ENCODE data around the gene ADCY5.

ADCY5 gene

DNA sequence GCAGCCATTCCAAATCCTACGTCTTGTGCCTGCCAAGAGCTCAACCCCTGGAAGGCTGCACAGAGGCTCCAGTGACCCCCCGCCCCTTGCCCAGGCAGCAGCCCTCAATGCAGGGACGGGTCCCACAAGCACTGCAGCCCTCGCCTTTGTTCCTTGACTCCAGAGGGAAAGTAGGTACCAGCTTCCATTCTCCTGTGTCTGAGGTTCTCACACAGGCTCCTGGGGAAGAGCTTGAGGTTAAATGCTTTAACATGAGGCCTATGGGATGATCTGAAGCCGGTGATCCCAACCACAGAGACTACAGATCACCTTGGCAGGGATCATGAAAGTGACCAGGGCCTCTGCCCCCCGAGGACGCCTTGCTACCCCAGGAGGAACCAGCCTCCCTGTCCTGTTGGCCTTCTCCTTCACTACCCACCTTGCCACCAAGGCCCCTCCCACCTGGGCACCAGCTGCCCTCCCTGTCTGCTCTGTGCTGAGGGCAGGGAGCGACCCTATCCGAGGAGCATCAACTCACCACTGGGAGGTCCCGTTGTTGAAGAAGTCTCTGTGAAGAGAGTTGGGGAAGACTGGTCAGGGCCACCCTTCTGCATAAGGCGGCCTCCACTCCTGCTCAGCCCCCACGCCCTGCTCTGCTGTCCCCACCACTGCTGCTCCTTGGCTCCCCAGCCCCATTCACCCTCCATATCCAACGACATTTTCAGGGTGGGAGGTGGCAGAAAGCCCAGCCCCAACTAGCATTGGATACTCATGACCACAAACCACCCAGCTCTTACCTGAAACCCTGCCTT, 151.9 kb downstream of the ADCY5 start:
- no peak for DNase-seq

DNA sequence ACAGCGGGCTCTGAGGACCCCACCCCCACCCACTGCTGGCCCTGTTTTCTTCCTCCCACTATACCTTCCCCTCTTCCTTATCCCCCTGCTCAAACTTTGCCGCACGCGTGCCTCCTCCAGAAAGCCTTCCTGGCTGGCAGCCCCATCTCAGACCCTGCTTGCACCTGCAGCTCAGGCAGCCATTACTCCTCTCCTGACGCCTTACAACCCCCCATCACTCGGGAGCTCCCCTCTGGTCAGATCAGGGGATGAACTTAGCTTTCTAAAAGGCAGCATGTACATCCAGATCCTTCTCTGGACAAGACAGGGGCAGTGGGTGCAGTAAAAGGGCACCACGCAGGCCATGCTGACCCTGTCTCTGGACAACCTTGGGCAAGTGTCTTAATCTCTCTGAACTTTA, 152.6 kb downstream of the ADCY5 start:
- DNase-seq = no peak

DNA sequence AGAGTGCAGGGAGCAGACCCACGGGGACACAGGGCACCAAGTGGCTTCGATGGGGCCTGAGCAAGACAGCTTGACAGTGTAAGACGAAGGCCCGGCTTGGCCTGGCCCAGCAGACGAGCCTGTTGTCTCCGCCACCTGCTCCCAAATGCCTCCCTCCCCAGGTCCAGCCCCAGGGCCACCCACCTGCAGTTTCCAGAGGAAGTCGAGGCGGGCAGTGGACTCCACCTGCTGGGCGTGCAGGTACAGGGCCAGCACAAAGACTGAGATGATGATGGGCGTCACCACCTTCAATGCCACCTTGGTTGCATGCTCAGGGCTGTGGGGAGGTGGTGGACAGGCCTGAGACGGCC, 153.0 kb downstream of the ADCY5 start:
- DNase-seq = no peak

DNA sequence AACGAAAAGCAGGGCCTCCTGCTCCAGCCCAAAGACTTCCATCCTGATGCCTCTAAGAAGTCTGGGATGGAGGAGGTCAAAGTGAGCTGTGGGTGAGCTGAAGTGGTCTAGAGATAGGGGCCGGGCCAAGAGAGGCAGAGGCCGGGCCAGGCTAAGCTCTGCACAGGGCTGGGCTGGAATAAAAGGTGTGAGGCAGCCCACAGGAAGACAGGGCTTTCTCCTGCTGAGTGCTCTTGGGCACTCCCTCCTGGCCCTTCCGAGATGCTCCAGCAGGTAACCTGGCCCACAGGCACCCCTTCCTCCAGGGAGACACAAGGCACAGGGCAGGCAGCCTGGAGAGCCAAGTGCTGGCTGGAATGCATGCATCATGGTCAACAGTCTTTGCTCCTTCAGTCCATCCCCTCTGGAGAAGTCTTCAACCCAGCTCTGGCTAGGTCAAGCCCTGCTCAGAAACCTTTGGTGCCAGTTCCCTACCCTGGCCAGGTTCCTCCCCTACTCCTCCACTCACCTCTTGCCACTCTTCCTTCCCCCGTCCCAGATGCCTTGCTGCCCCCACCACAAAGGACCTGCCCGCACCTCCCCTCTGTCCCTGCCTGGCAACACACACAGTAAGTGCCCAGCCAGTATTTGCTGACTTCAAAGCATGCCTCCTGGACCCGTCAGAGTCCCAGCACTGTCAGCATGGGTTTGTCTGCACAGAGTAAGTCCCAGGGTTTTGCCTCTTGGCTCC, 153.6 kb downstream of the ADCY5 start:
- no peak for DNase-seq

DNA sequence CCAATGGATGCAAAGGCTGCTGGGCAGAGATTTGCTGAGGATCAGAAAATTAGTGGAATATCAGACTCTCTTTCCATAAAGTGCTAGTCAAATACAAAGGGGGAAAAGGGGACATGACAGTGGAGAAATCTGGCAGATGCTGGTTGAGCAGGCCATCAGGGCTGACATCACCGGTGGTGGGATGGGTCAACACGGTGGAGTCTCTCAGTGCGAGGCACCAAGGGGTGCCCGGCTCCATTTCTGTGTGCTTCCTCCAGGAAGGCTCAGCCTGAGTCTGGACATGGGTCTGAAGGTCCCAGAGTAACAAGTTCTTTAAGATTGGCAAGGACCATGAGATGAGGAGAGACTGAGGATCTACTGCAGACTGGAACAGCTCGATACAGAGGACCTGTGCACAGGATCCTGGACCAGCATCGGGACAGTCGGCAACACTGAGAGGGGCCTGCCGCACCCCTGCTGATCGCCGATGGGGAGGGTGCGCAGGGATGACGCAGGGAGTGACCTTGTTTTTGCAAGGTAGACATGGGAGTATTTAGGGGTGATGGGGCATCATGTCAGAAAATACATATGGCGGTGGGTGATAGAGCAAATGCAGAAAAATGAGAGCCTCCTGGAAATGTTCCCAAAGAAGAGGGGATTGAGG, 154.5 kb downstream of the ADCY5 start:
- no peak for DNase-seq

DNA sequence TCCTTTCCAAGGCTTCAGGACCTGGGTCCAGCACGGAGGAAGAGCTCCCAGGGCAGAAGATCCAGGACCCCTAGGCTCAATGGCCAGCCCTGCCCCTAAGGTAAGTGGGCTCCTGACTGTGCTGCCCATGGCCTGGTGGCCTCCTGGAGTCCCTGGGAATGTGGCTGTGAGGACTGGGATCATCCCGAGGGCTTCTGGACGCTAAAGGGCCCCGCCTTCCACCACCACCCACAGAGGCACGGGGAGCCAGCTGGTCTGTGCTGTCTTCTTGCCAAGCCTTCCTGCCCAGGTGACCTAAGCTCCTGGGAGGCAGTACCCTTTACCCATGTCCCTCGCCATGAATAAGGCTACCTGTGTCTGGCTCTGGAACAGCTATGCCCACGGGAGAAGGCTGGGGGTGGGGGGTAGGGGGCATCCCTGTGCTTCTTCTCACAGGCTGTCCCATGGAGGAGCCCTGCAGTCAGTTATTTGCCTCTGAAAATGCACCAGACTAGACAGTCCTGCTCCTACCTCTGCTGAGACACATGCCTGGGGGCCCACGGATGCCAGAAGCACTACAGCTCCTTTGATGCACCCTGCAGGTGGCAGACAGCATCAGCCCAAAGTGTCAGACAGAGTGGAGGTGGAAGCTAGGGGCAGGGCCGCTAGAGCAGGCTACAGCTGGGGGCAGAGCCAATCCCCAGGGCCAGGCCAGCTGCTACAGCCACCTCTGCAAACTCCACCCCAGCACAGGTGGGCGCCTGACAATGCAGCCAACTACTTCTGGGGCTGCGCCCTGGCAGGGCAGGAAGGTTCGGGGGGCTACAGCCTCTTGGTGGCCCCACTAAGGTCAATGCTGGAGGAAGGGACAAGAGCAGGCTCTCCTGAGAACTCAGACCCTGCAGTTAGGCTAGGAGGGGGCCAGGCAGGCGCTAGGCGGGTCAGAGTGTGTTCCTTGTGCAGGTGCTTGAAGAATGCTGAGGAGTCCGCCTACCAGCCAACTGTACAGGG, 156.3 kb downstream of the ADCY5 start:
- DNase-seq = no peak

DNA sequence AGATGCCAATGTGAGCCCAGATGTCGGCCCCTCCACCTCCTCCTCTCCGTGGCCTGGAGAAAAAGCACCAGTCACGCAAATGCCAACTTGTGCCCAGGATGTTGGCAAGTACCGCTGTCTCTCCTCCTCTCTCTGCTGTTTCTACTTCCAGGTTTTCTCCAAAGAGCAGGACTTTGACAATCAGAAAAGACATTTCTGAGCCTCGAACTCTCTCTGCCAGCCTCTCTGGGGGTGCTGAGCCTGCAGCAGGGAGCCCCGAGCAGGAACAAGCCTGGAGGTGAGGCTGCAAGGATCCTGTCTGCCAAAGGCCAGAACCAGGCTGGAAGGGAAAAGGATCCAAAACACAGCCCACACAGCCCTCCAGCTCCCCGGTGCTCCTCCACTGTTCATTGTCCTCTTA, 157.5 kb downstream of the ADCY5 start:
- no peak for DNase-seq

DNA sequence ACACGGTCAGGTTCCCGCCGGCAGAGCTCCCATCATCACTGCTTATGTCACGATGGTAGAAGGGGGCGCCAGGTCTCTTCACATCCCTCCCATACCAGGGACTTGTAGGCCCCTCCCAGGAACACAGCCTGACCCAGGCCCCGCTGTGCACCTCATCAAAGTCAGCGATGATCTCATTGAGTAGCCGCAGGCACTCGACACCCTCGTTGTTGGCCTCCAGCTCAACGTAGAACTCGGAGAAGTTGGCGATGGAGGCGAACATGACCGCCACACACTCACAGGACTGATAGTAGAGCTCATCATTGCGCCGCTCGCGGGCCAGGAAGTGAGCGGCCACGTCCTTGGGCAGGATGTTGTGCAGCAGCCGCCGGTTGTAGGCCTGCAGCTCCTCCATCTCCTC, 157.9 kb downstream of the ADCY5 start:
- no peak for DNase-seq

DNA sequence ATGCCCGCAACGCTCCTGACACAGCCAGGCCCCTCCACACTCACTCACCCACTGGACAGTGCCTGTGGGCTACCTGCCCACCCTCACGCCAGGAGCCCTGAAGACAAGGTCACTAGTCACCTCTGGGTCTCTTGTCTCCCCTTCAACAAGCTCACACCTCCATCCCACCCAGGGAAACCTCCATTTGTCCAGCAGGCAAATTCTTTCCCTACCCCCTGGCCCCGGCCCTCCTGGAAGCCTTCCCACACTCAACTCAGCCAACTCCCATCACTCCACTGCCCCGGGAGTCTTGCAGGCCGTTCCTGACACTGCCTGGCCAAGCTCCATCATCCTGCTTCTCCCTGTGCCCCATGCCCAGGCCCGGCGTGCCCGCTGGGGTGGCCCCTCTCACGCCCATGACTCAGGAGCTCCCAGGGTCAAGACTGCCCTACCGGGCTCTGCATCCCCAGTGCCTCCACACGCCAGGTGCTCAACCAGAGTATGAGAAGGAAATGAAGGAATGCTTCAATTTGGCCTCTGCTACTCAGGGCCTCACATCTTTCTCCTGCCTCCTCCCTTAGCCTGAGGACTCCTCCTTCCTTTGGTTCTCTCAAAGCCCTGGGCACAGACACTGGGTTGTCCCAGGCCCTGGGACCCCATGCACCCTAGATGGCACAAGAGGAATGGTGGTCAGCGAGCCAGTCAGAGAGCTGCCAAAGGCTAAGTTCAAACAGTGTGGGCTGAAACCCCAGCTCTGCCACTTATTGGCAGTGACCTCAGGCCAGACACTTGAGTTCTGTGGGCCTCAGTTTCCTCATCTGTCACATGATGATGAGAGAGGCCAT, 158.6 kb downstream of the ADCY5 start:
- DNase-seq = no peak

DNA sequence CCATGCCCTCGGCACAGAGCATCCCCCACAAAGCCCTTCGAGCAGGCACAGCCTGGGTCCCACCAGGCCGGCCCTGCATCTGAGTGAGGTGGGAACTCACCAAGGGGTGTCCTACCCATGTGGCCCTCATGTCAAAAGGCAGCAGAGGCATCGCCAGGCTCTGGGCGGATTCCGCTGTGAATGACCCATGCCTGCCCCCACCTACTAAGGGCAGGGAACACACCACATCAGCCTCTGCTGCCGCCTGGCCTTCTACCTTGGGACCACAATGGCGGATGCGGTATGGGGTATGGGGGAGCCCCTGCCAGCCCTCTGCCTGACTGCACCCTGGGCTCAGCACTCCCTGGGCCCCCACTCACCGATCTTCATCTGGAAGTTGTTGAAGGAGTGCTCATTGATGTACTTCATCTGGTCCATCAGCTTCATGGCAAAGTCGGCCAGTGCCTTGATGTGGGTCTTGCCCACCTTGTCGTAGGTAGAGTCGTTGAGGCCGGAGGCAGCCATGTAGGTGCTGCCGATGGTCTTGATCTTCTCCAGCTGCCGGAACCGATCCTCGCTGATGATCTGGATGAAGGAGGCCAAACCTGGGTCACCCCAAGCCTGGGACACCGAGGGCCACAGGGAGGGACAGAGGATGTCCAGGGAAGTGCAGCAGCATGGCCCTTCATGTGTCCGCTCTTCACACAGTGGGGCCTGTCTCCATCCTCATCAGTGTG, 159.3 kb downstream of the ADCY5 start:
- DNase-seq = no peak

DNA sequence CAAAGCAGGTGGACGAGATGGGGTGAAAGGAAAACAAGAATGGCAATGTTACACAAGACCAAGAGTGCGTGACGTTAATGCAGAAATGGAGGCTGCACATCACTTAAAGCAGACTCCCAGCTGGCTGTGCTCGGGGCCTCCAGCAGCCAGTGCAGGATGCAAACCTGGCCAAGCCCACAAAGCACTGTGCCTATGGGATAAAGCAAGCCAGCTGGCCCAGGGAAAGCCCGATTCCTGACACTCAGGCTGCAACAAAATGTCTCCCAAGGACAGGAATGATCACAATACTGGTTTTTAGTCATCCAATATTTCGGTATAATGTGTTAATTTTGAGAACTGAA, 161.0 kb downstream of the ADCY5 start:
- no peak for DNase-seq

DNA sequence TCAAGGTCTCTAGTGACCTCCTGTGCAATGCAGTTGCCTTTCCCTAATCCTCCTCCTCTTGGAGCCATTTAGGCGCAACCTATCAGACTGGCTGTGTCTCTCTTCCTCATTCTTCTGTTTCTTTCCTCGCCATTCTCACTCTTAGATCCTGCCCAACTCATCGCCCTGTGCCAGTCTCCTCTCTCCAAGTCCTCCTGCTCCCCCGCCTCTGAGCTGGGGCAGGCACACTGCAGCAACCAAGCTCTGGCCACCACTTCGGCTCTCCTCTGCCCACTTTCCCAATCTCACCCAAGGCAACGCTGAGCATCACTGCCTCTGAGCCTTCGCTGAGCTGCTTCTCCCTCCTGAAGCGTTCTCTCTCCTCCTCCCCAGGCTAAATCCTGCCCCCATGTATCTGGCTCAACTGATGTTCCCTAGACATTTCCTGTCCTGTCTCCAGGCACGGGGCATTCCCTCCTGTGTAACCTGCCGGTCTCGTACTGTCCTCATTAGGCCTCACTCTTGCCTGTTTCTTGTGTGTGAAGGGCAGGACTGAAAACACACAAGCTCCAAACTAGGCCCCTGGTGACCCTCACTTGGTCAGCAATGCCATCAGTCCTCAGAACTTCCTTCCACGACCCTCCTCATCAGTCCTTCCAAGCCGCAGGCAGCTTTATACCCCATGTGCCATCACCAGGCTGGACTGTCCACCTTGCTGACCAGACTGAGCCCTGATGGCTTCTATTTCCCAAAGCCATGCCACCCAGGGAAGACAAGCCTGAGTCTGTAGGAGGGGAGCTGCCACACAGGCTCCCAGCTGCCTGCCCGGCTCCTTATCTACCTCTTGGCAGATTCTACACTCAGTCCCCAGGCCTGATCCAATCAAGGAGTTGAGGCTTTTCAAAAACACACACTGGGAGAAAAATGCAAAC, 161.6 kb downstream of the ADCY5 start:
- no peak for DNase-seq

DNA sequence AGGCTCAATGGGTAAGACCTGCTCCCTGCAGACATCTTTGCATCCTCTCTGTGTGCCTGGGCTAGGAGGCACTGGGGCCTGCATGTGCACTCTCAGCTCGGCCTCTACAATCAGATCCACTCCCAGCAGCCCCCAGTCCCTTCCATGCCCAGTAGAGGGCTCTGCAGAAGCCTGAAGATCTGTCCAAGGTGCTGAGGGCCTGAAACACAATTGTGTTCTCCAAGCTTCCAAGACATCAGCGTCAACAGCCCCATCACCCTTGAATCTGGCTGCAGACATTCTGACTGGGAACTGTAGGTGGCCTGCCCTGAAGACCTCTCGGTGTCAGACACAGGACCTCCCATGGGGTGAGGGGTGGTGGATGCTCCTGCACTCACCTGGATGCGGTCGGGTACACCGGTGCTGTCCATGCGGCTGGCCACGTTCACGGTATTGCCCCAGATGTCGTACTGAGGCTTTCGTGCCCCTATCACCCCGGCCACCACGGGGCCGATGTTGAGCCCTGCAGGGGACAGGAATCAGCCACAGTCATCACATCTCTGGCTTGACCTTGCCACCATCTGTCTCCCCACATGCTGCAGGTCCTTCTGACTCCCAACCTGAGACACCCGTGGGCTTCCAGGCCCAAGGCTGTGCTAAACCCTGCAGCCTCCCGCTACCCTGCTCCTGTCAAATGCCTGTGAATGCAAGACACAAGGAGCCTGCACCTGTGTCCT, 162.4 kb downstream of the ADCY5 start:
- DNase-seq = peak; percentile 54

DNA sequence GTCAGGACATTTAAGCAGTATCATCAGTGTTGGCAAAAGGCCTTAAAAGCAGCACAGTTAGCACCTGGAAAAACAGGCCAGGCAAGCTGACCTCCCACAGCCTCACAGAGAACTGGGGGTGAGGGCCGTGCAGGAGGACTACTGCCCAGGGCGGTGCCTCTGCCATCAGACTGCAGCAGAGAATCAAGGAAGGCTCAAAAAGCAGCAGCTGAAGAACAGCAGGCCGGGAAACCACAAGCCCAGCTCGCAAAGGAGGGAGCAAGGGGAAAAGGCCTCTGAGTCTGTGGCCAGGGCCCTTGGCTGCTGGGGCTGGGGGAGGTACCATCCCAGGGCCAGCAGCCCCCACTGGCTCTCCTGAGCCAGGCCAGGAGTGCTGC, 163.0 kb downstream of the ADCY5 start:
- DNase-seq = no peak

DNA sequence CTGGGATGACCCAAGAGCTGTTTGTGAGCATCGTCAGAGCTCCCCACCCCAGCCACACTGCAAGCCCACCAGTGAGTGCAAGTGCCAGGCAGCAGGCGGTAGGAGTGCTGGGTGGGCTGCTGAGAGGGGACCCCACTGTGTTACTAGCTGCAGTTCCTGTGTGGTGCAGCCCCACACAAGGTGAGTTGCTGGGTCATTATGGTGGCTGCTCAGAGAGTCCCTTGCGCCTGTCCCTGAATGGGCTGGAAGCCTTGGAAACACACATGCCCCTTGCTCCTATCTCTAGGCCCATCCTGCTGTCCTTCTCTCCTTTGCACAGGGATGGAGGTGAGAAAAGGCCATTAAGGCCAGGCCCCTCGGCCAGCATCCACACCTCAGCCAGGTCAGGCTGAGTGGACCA, 163.4 kb downstream of the ADCY5 start:
- DNase-seq = no peak

DNA sequence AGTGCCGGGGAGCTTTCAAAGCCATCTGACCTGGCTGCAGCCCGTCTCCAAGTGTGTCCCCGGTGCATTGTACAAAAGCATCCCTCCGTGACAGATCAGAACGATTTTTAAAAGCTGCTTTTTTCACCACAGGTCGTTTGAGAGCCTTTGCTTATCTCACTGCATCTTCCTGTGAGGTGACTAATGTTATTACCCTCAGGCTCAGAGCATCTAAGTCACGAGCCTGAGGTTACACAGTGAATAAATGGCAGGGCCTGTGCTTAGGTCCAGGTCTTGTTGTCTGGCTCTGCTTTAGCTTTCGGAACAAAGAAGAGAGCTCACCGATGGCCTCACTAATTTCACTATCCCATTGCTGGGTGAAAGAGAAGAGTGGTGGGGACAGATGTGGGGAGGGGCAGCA, 163.8 kb downstream of the ADCY5 start:
- no peak for DNase-seq

DNA sequence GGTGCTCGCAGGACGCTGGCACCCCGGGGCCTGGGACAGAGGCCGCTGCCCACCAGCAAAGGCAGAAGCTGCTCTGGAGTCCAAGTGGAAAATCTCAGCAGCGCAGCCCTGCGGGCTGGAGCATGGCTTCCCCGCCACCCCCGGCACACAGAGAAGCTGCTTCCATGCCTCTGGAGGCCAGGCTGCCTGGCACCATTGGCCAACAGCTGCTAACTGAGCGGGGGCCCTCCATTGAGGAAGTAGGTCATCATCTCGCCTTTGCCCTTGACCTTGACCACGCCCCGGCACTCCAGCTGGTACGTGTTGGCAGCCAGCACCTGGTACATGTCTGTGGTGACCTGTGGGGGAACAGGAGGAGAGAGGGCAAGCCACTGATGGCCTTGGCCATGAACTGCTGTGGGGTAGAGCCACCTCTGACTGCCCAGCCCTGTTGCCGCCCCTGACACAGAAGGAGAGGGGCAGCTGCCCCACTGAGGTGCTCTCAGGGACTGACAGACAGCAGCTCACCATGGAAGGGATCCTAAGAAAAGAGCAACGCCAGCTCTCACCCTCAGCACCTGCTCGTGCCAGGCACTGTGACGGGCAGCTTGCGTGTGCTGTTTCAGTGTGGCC, 164.4 kb downstream of the ADCY5 start:
- DNase-seq = peak; percentile 20

DNA sequence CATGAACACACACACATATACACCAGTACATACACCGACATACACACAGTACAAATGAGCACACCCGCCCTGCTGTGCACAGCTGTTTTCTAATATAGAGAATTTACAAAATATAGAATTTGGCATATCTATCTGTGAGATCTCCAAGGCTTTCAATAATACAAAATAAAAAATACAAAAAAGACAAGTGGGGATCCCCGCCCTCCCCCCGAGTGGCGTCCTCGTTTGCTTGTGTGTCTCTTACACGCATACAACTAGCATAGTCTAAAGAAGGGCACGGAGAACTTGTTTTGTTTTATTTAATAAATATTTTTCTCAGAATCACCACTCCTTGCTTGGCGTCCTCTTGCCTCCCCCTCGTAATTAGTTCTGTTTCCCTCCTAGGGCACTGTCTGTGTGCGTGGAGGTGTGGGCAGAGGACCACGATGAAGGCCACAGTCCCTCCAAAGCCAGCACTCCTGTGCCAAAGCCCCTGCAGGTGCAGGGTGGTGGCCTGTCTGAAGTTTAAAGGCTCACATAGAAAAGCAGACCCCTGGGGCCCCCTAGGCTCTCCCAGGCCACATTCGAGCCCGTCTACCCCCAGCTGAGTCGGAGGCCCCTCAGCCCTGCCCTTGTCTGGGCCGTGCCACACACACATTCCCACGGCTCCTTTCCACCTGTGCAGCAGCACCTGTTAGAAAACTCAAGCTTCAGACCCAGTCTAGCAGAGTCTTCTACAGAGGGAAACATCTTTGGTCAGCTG, 165.1 kb downstream of the ADCY5 start:
- no peak for DNase-seq

DNA sequence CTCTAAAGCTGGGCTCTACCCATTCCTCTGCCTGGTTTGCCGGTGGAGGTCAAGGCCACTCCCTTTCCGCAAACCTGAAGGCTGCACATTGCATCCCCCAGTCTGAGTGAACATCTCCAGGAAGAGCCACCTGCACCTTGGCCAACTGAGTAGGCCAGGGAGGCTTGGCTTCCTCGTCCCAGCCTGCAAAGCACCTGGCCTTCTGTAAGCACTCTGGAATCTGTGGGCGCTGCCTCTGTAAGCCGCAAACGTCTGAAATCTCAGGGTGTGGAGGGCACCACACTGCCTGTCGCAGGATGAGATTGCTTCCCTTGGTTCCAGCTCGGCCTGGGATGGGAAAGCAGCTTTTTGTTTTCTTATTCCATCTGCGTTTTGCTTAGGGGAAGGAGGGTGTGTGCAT, 165.8 kb downstream of the ADCY5 start:
- DNase-seq = no peak

Data from DMS53 (cell line).